ENCODE measurements around the gene PKD1L1.

- TF ChIP-seq CTCF (IDR thresholded peaks at IDR 0.05 in 4 of 5, conservative IDR thresholded peaks at IDR 0.05 in 1 of 5) (no peak), POLR2A (IDR thresholded peaks at IDR 0.05) (no peak)
These were observed 218.1 kb downstream of the PKD1L1 start for GRCh38 chr7:47730142-47730541.
